CD14-positive monocyte (primary cell): ENCODE results near the gene ATOH8. TPM values are rescaled to one million over a fixed set of nuclear protein-coding genes. Genes with fewer than 3 reads are reported as not detected.

Experiments used
- DNase-seq, 3 donors: peaks; one replicate each; pipeline ENCODE4 v3.0.0-alpha.2; 2011 to 2022
- H2AFZ ChIP-seq: 2 replicates; pipeline ENCODE4 v1.6.0; 2012; ENCODE audit warnings: mild to moderate bottlenecking, low read depth, low read length, inconsistent platforms; ENCODE audit not compliant: insufficient read depth, poor library complexity, severe bottlenecking
- H3K27ac ChIP-seq, 2 donors: 1 replicate in 1 of 2; 2 replicates in 1 of 2; pipeline ENCODE4 v1.5.1; 2012 to 2013; ENCODE audit warnings: low read length in 2 of 2, control low read depth in 1 of 2, inconsistent platforms in 1 of 2, low read depth in 1 of 2, mild to moderate bottlenecking in 1 of 2
- H3K27me3 ChIP-seq, 2 donors: one replicate each; pipeline versions ENCODE4 v1.6.0 to v1.6.1; 2011 to 2013; ENCODE audit warnings: low read length in 2 of 2; ENCODE audit not compliant: control insufficient read depth in 2 of 2, insufficient read depth in 2 of 2
- H3K36me3 ChIP-seq, 2 donors: replicated peaks in 1 of 2; 1 replicate in 1 of 2; 2 replicates in 1 of 2; pipeline versions ENCODE4 v1.5.1 to v1.6.1; 2012 to 2013; ENCODE audit warnings: low read length in 2 of 2, control low read depth in 1 of 2, inconsistent platforms in 1 of 2, mild to moderate bottlenecking in 1 of 2; ENCODE audit not compliant: insufficient read depth in 2 of 2, control insufficient read depth in 1 of 2
- H3K4me1 ChIP-seq, 2 donors: 1 replicate in 1 of 2; 2 replicates in 1 of 2; pipeline versions ENCODE4 v1.5.1 to v1.6.1; 2012 to 2013; ENCODE audit warnings: low read length in 2 of 2, control low read depth in 1 of 2, inconsistent platforms in 1 of 2, mild to moderate bottlenecking in 1 of 2, moderate library complexity in 1 of 2; ENCODE audit not compliant: insufficient read depth in 2 of 2, control insufficient read depth in 1 of 2
- H3K4me2 ChIP-seq: replicated peaks from 2 replicates; pipeline ENCODE3; 2012; ENCODE audit warnings: low read length, moderate library complexity, mild to moderate bottlenecking; ENCODE audit not compliant: poor library complexity, severe bottlenecking; ENCODE audit errors: extremely low read depth
- H3K4me3 ChIP-seq, 3 experiments: fragments of 200-600 bp in 1 of 3; sonication (generic) in 1 of 3; replicated peaks in 1 of 3; 1 replicate in 2 of 3; 2 replicates in 1 of 3; pipeline ENCODE4 v1.5.1; 2011 to 2013; ENCODE audit warnings: low read length in 3 of 3, mild to moderate bottlenecking in 3 of 3, control low read depth in 2 of 3, low read depth in 2 of 3, inconsistent platforms in 1 of 3, moderate library complexity in 1 of 3
- H3K79me2 ChIP-seq: 2 replicates; pipeline ENCODE4 v1.6.0; 2012; ENCODE audit warnings: mild to moderate bottlenecking, control low read depth, inconsistent platforms, low read length, moderate library complexity; ENCODE audit not compliant: insufficient read depth
- H3K9ac ChIP-seq: 2 replicates; pipeline ENCODE4 v1.6.0; 2017; ENCODE audit warnings: low read length, mild to moderate bottlenecking; ENCODE audit not compliant: insufficient read depth, poor library complexity, severe bottlenecking
- H3K9me3 ChIP-seq, 2 donors: replicated peaks in 1 of 2; 1 replicate in 1 of 2; 2 replicates in 1 of 2; pipeline versions ENCODE4 v1.5.1 to v1.6.1; 2012 to 2013; ENCODE audit warnings: low read length in 2 of 2, control low read depth in 1 of 2; ENCODE audit not compliant: control insufficient read depth in 1 of 2, insufficient read depth in 1 of 2
- H4K20me1 ChIP-seq: 2 replicates; pipeline ENCODE4 v1.6.0; 2012; ENCODE audit warnings: mild to moderate bottlenecking, low read length, control low read depth, moderate library complexity; ENCODE audit not compliant: insufficient read depth
- H3K27ac Mint-ChIP-seq, 7 donors: one replicate each; pipeline ENCODE4 v1.8.0; 2020; ENCODE audit warnings: mild to moderate bottlenecking in 7 of 7, mixed read lengths in 7 of 7, moderate library complexity in 6 of 7, inconsistent platforms in 2 of 7
- H3K27me3 Mint-ChIP-seq, 3 donors: one replicate each; pipeline ENCODE4 v1.8.0; 2021 to 2022; ENCODE audit warnings: low read depth in 3 of 3, mild to moderate bottlenecking in 3 of 3, mixed read lengths in 3 of 3, moderate library complexity in 3 of 3, inconsistent platforms in 1 of 3
- H3K36me3 Mint-ChIP-seq, 2 donors: one replicate each; pipeline ENCODE4 v1.8.0; 2020; ENCODE audit warnings: mixed read lengths in 2 of 2, inconsistent platforms in 1 of 2, mild to moderate bottlenecking in 1 of 2
- H3K4me1 Mint-ChIP-seq: one replicate; pipeline ENCODE4 v1.8.0; 2020; ENCODE audit warnings: mild to moderate bottlenecking, mixed read lengths
- H3K4me3 Mint-ChIP-seq, 2 donors: one replicate each; pipeline ENCODE4 v1.8.0; 2020; ENCODE audit warnings: mild to moderate bottlenecking in 2 of 2, mixed read lengths in 2 of 2, moderate library complexity in 1 of 2
- H3K9me3 Mint-ChIP-seq, 7 donors: one replicate each; pipeline ENCODE4 v1.8.0; 2020 to 2022; ENCODE audit warnings: mixed read lengths in 7 of 7, mild to moderate bottlenecking in 6 of 7, moderate library complexity in 6 of 7, inconsistent platforms in 2 of 7
- WGBS: methylation state at CpG from one replicate; pipeline ENCODE4 v1.1.5; 2013; ENCODE audit warnings: missing lambda C conversion rate; ENCODE audit not compliant: insufficient coverage; 5-methylcytosine and 5-hydroxymethylcytosine counted together
- intact Hi-C, 2 donors: fragments of 100-400 bp; cut with micrococcal nuclease; formaldehyde crosslinking; loops; one replicate each; pipeline versions ENCODE4 v1.15.0 to v1.15.1; 2023
- polyA plus RNA-seq, 3 donors: library from polyadenylated mRNA; depleted of rRNA in 1 of 3; unstranded in 2 of 3; stranded (reverse) in 1 of 3; fragments of 300-500 nt in 2 of 3; fragments of >200 nt in 1 of 3; fragmentation: Illumina TruSeq in 2 of 3; gene quantifications; 1 replicate in 2 of 3; 2 replicates in 1 of 3; pipeline ENCODE4 v1.2.3, GENCODE V29; 2012 to 2021
- TF ChIP-seq, protein P1 (sequence below): fragments of 200-600 bp; IDR thresholded peaks from one replicate; pipeline ENCODE4 v1.8.0; 2022; ENCODE audit warnings: antibody characterized with exemption, mild to moderate bottlenecking

Gene ATOH8
- polyA plus RNA-seq, 3 donors, result 2.0 to 3.9 (median 2.1) TPM

DNA sequence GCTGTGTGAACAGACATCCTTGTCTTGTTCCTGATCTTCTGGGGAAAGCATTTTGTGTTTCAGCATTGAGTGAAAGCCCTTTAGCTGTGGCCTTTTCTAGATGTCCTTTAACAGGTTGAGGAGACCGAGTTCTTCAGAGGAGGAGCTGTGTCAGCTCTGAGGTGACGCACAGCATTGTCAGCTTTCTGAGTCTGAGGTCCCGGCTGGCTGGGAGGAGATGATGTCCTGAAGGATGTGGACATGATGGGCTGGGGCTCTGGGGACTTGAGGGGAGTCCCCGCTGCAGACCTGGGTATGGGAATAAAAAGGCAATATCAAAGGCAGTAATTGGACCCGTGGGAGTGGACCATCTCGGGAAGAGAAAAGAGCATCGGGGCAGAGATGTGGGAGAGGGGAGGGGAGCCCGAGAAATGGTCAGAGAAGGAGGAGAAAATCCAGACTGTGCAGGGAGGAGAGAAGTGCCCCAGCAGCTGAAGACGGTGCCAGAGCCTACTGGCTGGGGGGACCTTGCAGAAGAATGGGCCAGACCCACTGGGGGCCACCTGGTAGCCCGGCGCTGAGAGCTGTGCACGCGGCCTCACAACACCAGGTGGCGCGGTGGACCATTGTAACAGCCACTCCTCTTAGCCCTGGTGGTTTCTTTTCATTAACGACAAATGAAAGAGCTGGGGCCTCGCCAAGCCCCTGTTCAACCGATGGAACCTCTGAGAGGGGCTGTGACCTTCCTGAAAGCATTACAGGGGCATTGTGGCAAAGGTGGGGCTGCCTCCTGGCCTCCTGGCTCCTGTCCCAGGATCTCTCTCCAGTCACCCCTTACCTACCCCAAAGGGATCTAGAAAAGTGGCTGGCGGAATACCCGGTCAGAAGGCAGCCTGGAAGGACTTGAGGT lies 73.4 kb downstream of the ATOH8 start:
- H3K4me3 ChIP-seq, result peak overlapping the region in 1 of 3 experiments; percentile 42
- H3K27ac ChIP-seq, result no peak overlapping the region
- H3K9ac ChIP-seq, result no peak overlapping the region
- no peaks in the 10 kb centered on the region for H4K20me1 ChIP-seq
- H3K79me2 ChIP-seq, result no peaks in the 10 kb centered on the region
- H3K4me2 ChIP-seq, result peak overlapping the region; percentile 60
- DNase-seq, result peak; percentile 47 to 65 (median 64)
- Mint-ChIP-seq H3K27ac (peak overlapping the region in 1 of 7 donors; percentile 46), H3K4me3 (peak overlapping the region; percentile 42 to 48), H3K27me3 (peaks cover 2 to 8% (median 3%) of the 10 kb centered on the region in 3 donors), H3K9me3 (no peaks in the 10 kb centered on the region), H3K4me1 (peaks cover 12% of the 10 kb centered on the region), H3K36me3 (no peaks in the 10 kb centered on the region)
- no peaks in the 10 kb centered on the region for H3K9me3 ChIP-seq
- 38% methylated on average over 19 of the region's 20 CpGs for WGBS
- H3K36me3 ChIP-seq, result no peaks in the 10 kb centered on the region
- peaks cover 2 to 5% of the 10 kb centered on the region in 2 donors for H3K4me1 ChIP-seq
- TF ChIP-seq, protein P1, sequence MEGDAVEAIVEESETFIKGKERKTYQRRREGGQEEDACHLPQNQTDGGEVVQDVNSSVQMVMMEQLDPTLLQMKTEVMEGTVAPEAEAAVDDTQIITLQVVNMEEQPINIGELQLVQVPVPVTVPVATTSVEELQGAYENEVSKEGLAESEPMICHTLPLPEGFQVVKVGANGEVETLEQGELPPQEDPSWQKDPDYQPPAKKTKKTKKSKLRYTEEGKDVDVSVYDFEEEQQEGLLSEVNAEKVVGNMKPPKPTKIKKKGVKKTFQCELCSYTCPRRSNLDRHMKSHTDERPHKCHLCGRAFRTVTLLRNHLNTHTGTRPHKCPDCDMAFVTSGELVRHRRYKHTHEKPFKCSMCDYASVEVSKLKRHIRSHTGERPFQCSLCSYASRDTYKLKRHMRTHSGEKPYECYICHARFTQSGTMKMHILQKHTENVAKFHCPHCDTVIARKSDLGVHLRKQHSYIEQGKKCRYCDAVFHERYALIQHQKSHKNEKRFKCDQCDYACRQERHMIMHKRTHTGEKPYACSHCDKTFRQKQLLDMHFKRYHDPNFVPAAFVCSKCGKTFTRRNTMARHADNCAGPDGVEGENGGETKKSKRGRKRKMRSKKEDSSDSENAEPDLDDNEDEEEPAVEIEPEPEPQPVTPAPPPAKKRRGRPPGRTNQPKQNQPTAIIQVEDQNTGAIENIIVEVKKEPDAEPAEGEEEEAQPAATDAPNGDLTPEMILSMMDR, result peak; percentile 92
- H2AFZ ChIP-seq, result peak overlapping the region; percentile 76
- no peaks in the 10 kb centered on the region for H3K27me3 ChIP-seq
- intact Hi-C loops, result loop anchor here (1.0 to 2.0 kb wide), 2 partner anchors 252 kb away; no protein-coding TSS in a partner anchor

DNA sequence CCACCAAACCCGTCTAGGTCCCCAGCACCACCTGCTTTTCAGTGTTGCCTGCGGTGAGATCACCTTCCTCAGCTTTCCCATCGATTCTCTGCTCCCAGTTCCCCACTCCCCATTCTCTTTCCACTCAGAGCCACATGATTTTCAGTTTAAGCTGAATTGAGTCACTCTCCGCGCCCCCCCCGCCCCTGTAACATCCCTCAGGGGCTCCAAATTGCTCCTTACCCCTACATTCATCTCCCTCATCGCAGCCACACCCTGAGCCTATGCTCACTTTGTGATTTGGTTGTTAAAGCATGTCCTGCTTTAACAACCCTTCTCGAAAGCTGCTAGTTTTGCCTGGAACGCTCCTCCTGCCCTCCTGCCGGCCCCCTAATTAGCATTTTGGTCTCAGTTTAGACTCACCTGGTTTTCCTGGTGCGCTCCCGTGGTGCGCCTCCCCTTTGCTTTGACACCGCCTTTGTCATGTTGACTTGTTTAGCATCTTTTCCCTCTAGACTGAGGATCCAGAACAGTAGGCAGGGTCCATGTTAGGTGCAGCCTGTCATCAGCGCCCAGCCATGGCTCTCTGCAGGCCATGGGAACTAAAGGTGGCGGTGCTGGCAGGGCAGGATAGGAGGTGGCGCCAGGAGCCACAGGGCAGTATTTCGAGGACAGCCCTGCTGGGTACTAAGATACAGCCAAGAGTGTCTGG lies 74.2 kb downstream of the ATOH8 start:
- Histone ChIP-seq H3K4me2 (peak overlapping the region; percentile 60), H3K79me2 (no peaks in the 10 kb centered on the region), H2AFZ (peak overlapping the region; percentile 76), H3K4me3 (peak overlapping the region in 1 of 3 experiments; percentile 42), H3K27me3 (no peaks in the 10 kb centered on the region), H4K20me1 (no peaks in the 10 kb centered on the region), H3K4me1 (peaks cover 2 to 5% of the 10 kb centered on the region in 2 donors), H3K36me3 (no peaks in the 10 kb centered on the region), H3K9me3 (no peaks in the 10 kb centered on the region), H3K9ac (no peak overlapping the region), H3K27ac (no peak overlapping the region)
- Mint-ChIP-seq H3K36me3 (no peaks in the 10 kb centered on the region), H3K27me3 (peaks cover 2 to 8% (median 3%) of the 10 kb centered on the region in 3 donors), H3K4me1 (peaks cover 12% of the 10 kb centered on the region), H3K4me3 (no peak overlapping the region), H3K9me3 (no peaks in the 10 kb centered on the region), H3K27ac (peak overlapping the region in 1 of 7 donors; percentile 71)
- DNase-seq, result no peak
- 82% methylated on average over 17 of the region's 18 CpGs for WGBS
- TF ChIP-seq, protein P1, result no peak
- intact Hi-C loops, result loop anchor here in 1 of 2 donors (2.0 kb wide), 1 partner anchor 251 kb away; no protein-coding TSS in a partner anchor
